ENCODE data around the gene UBE2U. TPM values are rescaled to one million over a fixed set of nuclear protein-coding genes. Genes with fewer than 3 reads are reported as not detected.
"Not testable (repeated sequence)": the region's sequence is repeated elsewhere in the genome, so short reads cannot be mapped to it uniquely, and the experiment has no call there.

The UBE2U gene
- total and polyA plus RNA-seq, 2 experiments from 2014 or later = not detected

DNA sequence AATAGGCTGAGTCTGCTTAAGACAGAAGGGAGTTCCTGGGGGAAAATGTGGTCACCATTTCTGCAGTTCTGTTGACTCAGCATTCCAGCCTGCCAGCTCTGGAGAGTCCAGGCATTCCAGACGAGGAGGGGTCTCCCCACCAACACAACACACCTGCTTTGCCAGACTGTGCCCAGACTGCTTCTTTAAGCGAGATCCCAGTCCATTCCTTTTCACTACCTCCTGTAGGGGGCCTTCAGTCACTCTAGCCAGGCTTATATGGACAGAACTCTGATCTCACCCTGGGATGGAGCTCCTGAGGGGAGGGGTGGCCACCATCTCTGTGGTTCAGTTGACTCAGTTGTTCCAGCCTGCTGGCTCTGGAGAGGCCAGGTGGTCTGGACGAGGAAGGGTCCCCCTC, 48.5 kb downstream of the UBE2U start:
- WGBS, 2 experiments (ENCODE audit: low coverage in 1 of 2, low lambda C conversion rate in 2 of 2, missing lambda C conversion rate in 2 of 2) = 61 to 64% methylated on average over 3 of the region's 3 CpGs
- Histone ChIP-seq H3K9me3 (ENCODE audit: low read depth) (no peaks in the 10 kb centered on the region), H3K4me1 (ENCODE audit: insufficient read depth) (no peaks in the 10 kb centered on the region), H3F3A (ENCODE audit: insufficient read depth) (no peaks in the 10 kb centered on the region), H3K27me3 (replicated peaks; ENCODE audit: insufficient read depth) (peaks cover 12% of the 10 kb centered on the region; the same call in 1 of the 2 replicates), H3K4me3 (no peak overlapping the region), H3K27ac (no peak overlapping the region), H3K36me3 (ENCODE audit: low read depth) (no peaks in the 10 kb centered on the region), H3K79me2 (ENCODE audit: insufficient read depth) (no peaks in the 10 kb centered on the region), H3K9ac (no peak overlapping the region), H4K20me1 (ENCODE audit: insufficient read depth) (no peaks in the 10 kb centered on the region), H3K4me2 (ENCODE audit: unreplicated experiment) (no peak overlapping the region), H3K9me2 (ENCODE audit: insufficient read depth) (no peaks in the 10 kb centered on the region), H2AFZ (no peak overlapping the region)
- in situ Hi-C loops (cut with MboI) = loop anchor here (25.0 kb wide), 1 partner anchor 410 kb away; no protein-coding TSS in a partner anchor
- DNase-seq = peak; percentile 15
- TF ChIP-seq EZH2phosphoT487 (IDR thresholded peaks at IDR 0.05; ENCODE audit: insufficient read depth, low read depth) (no peak), EZH2 (IDR thresholded peaks at IDR 0.05; ENCODE audit: insufficient read depth, poor library complexity, severe bottlenecking) (no peak)

DNA sequence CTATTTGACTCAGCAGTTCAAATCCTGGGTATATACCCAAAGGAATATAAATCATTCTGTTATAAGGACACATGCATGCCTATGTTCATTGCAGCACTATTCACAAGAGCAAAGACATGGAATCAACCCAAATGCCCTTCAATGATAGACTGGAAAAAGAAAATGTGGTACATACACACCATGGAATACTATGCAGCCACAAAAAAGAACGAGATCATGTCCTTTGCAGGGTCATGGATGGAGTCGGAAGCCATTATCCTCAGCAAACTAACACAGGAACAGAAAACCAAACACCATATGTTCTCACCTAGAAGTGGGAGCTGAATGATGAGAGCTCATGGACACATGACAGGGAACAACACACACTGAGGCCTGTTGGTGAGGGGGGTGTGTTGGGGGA, 53.8 kb downstream of the UBE2U start:
- H3K9me2 ChIP-seq (ENCODE audit: insufficient read depth); H3K36me3 ChIP-seq (ENCODE audit: low read depth); H3K4me2 ChIP-seq (ENCODE audit: unreplicated experiment); H2AFZ ChIP-seq; H3K4me3 ChIP-seq; H3K79me2 ChIP-seq (ENCODE audit: insufficient read depth); H3K27ac ChIP-seq; H3K9ac ChIP-seq; H3F3A ChIP-seq (ENCODE audit: insufficient read depth); DNase-seq; H3K9me3 ChIP-seq (ENCODE audit: low read depth); H4K20me1 ChIP-seq (ENCODE audit: insufficient read depth); H3K4me1 ChIP-seq (ENCODE audit: insufficient read depth): not testable (repeated sequence)
- in situ Hi-C loops (cut with MboI) = loop anchor here (25.0 kb wide), 1 partner anchor 405 kb away; no protein-coding TSS in a partner anchor
- H3K27me3 ChIP-seq (replicated peaks; ENCODE audit: insufficient read depth) = peaks cover 12% of the 10 kb centered on the region; the same call in 1 of the 2 replicates
- WGBS, 2 experiments (ENCODE audit: low coverage in 1 of 2, low lambda C conversion rate in 2 of 2, missing lambda C conversion rate in 2 of 2) = 49 to 75% methylated on average over 2 of the region's 2 CpGs

DNA sequence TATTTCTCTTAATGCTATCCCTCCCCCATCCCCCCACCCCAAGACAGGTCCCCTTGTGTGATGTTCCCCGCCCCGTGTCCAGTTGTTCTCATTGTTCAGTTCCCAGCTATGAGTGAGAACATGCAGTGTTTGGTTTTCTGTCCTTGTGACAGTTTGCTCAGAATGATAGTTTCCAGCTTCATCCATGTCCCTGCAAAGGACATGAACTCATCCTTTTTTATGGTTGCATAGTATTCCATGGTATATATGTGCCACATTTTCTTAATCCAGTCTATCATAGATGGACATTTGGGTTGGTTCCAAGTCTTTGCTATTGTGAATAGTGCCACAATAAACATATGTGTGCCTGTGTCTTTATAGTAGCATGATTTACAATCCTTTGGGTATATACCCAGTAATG, 55.0 kb downstream of the UBE2U start:
- H3K9me2 ChIP-seq (ENCODE audit: insufficient read depth); H3K9ac ChIP-seq; H3K4me1 ChIP-seq (ENCODE audit: insufficient read depth); H3K4me3 ChIP-seq; H3K9me3 ChIP-seq (ENCODE audit: low read depth); H3K4me2 ChIP-seq (ENCODE audit: unreplicated experiment); H4K20me1 ChIP-seq (ENCODE audit: insufficient read depth); H3F3A ChIP-seq (ENCODE audit: insufficient read depth); DNase-seq; H3K27ac ChIP-seq; H3K79me2 ChIP-seq (ENCODE audit: insufficient read depth); H3K36me3 ChIP-seq (ENCODE audit: low read depth); H2AFZ ChIP-seq: not testable (repeated sequence)
- in situ Hi-C loops (cut with MboI) = loop anchor here (25.0 kb wide), 1 partner anchor 404 kb away; no protein-coding TSS in a partner anchor
- 0 out of 2 replicates have a peak, but pooled peaks cover 12% of the 10 kb centered on the region for H3K27me3 ChIP-seq (replicated peaks; ENCODE audit: insufficient read depth)
- WGBS, 2 experiments (ENCODE audit: low coverage in 1 of 2, low lambda C conversion rate in 2 of 2, missing lambda C conversion rate in 2 of 2) = 66 to 72% methylated on average over 2 of the region's 2 CpGs

DNA sequence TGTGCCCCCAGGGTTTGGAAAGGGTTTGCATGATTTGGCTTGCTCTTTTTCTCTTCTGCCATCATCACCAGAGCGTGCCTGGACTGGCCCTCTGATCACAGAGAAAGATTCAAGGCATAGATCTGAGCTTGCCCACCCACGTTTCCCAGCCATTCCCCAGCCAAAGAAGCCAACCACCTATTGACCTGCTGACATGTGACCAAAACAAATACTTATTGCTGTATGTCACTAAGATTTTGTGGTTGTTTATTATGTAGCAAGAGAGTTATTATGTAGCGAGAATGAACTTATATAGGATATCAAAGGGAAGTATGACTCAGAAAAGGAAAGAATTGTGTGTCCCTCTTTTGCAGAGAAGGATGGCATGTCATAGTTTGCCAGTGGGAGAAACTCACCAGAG, 59.9 kb downstream of the UBE2U start:
- TF ChIP-seq EZH2 (IDR thresholded peaks at IDR 0.05; ENCODE audit: insufficient read depth, poor library complexity, severe bottlenecking) = no peak
- no peak for TF ChIP-seq EZH2phosphoT487 (IDR thresholded peaks at IDR 0.05; ENCODE audit: insufficient read depth, low read depth)
- Histone ChIP-seq H3K36me3 (ENCODE audit: low read depth) (no peaks in the 10 kb centered on the region), H3K79me2 (ENCODE audit: insufficient read depth) (no peaks in the 10 kb centered on the region), H2AFZ (no peak overlapping the region), H3F3A (ENCODE audit: insufficient read depth) (no peaks in the 10 kb centered on the region), H3K27me3 (replicated peaks; ENCODE audit: insufficient read depth) (peaks cover 8% of the 10 kb centered on the region; the same call in 1 of the 2 replicates), H3K9me3 (ENCODE audit: low read depth) (no peaks in the 10 kb centered on the region), H3K27ac (no peak overlapping the region), H3K9ac (no peak overlapping the region), H3K9me2 (ENCODE audit: insufficient read depth) (no peaks in the 10 kb centered on the region), H3K4me1 (ENCODE audit: insufficient read depth) (no peaks in the 10 kb centered on the region), H4K20me1 (ENCODE audit: insufficient read depth) (no peaks in the 10 kb centered on the region), H3K4me2 (ENCODE audit: unreplicated experiment) (no peak overlapping the region), H3K4me3 (no peak overlapping the region)
- 80 to 84% methylated on average over 3 of the region's 3 CpGs for WGBS, 2 experiments (ENCODE audit: low coverage in 1 of 2, low lambda C conversion rate in 2 of 2, missing lambda C conversion rate in 2 of 2)
- peak; percentile 14 for DNase-seq
- in situ Hi-C loops (cut with MboI) = loop anchor here (25.0 kb wide), 1 partner anchor 399 kb away; no protein-coding TSS in a partner anchor

DNA sequence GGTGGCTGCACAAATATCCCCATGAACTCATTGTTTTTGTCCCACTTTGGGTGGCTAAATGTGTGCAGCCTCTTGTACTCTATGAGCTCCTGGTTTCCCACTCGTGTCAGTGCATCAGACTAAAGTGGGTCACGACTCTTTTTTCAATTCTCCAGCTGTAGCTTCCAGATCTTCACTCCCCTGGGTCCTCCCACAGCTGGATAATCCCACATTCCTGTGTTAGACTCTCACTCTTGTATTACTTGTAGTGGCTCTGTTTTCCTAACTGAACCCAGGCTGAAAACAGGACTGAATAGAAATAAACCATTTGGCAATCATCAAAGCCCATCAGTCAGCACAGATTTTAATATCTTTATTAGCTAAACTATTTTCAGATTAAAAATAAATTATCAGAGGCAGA, 60.4 kb downstream of the UBE2U start:
- in situ Hi-C loops (cut with MboI) = loop anchor here (25.0 kb wide), 1 partner anchor 398 kb away; no protein-coding TSS in a partner anchor
- no peak for DNase-seq
- WGBS, 2 experiments (ENCODE audit: low coverage in 1 of 2, low lambda C conversion rate in 2 of 2, missing lambda C conversion rate in 2 of 2) = 0 to 6% methylated on average over 2 of the region's 2 CpGs

More for the DNA sequence above, 60.4 kb downstream of the UBE2U start:
- Histone ChIP-seq H3F3A (ENCODE audit: insufficient read depth) (no peaks in the 10 kb centered on the region), H3K79me2 (ENCODE audit: insufficient read depth) (no peaks in the 10 kb centered on the region), H3K4me2 (ENCODE audit: unreplicated experiment) (no peak overlapping the region), H2AFZ (no peak overlapping the region), H4K20me1 (ENCODE audit: insufficient read depth) (no peaks in the 10 kb centered on the region), H3K9me2 (ENCODE audit: insufficient read depth) (no peaks in the 10 kb centered on the region), H3K4me1 (ENCODE audit: insufficient read depth) (no peaks in the 10 kb centered on the region), H3K27ac (no peak overlapping the region), H3K9ac (no peak overlapping the region), H3K36me3 (ENCODE audit: low read depth) (no peaks in the 10 kb centered on the region), H3K9me3 (ENCODE audit: low read depth) (no peaks in the 10 kb centered on the region), H3K4me3 (no peak overlapping the region), H3K27me3 (replicated peaks; ENCODE audit: insufficient read depth) (peaks cover 8% of the 10 kb centered on the region; the same call in 1 of the 2 replicates)
- TF ChIP-seq EZH2 (IDR thresholded peaks at IDR 0.05; ENCODE audit: insufficient read depth, poor library complexity, severe bottlenecking) (no peak), EZH2phosphoT487 (IDR thresholded peaks at IDR 0.05; ENCODE audit: insufficient read depth, low read depth) (no peak)

All from GM23248 (cell line).